HUES64 (cell line): ENCODE measurements around the gene VEGFA.

Experiments used
- H3K27ac ChIP-seq: 2 replicates; pipeline ENCODE4 v1.7.0; 2013; ENCODE audit warnings: low read depth, low read length, inconsistent platforms
- H3K27me3 ChIP-seq: 2 replicates; pipeline ENCODE4 v1.6.1; 2013; ENCODE audit warnings: mild to moderate bottlenecking, low read length; ENCODE audit not compliant: insufficient read depth
- H3K36me3 ChIP-seq: 2 replicates; pipeline ENCODE4 v1.6.1; 2013; ENCODE audit warnings: mild to moderate bottlenecking, low read length; ENCODE audit not compliant: insufficient read depth
- H3K4me1 ChIP-seq: 2 replicates; pipeline ENCODE4 v1.6.1; 2013; ENCODE audit warnings: mild to moderate bottlenecking, low read length, moderate library complexity; ENCODE audit not compliant: insufficient read depth
- H3K4me3 ChIP-seq: 2 replicates; pipeline ENCODE4 v1.5.1; 2013; ENCODE audit warnings: mild to moderate bottlenecking, low read length, moderate library complexity
- H3K9ac ChIP-seq: 2 replicates; pipeline ENCODE4 v1.6.1; 2013; ENCODE audit warnings: mild to moderate bottlenecking, low read depth, low read length
- H3K9me3 ChIP-seq: 2 replicates; pipeline ENCODE4 v1.6.1; 2013; ENCODE audit warnings: low read depth, low read length; ENCODE audit not compliant: insufficient read depth
- WGBS: fragments of 150-250, 120-280 bp; methylation state at CpG from one replicate; pipeline ENCODE4 v1.1.7; 2013; ENCODE audit warnings: missing lambda C conversion rate; 5-methylcytosine and 5-hydroxymethylcytosine counted together

VEGFA gene

DNA sequence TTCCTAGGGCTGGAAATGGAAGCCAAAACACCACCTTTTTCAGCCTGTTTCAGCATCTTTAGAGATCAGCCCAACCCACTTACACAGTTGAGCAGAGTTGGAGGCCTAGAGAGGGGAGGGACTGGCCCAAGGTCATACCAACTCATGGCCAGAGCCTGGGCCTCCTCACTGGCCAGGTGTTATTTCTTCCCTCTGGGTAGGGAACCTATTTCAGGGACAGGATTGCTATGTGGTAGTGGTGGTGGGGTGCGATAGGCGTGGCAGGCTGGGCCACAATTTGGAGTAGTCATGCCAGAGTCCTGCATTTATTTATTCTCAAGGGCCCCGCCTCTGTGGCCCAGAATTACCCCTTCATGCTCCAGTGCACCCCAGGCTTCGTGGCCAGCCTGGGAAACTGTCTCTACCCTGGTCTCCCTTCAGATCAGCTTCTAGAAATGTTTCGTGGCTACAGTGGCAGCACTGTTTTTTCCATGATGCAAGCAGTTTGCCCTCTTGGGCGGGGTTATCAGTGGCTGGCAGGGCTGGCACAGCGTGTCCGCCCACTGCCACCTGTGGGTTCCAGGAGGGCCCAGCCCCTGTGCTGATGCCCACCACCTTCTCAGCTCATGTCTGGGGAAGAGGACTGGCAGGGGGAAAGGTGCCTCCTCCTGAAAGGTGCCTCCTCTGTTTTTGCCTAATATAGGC is 6.2 kb downstream of the VEGFA start:
- H3K27ac ChIP-seq = no peak overlapping the region
- WGBS = 95% methylated on average over 8 of the region's 8 CpGs
- peaks cover 55% of the 10 kb centered on the region for H3K36me3 ChIP-seq

DNA sequence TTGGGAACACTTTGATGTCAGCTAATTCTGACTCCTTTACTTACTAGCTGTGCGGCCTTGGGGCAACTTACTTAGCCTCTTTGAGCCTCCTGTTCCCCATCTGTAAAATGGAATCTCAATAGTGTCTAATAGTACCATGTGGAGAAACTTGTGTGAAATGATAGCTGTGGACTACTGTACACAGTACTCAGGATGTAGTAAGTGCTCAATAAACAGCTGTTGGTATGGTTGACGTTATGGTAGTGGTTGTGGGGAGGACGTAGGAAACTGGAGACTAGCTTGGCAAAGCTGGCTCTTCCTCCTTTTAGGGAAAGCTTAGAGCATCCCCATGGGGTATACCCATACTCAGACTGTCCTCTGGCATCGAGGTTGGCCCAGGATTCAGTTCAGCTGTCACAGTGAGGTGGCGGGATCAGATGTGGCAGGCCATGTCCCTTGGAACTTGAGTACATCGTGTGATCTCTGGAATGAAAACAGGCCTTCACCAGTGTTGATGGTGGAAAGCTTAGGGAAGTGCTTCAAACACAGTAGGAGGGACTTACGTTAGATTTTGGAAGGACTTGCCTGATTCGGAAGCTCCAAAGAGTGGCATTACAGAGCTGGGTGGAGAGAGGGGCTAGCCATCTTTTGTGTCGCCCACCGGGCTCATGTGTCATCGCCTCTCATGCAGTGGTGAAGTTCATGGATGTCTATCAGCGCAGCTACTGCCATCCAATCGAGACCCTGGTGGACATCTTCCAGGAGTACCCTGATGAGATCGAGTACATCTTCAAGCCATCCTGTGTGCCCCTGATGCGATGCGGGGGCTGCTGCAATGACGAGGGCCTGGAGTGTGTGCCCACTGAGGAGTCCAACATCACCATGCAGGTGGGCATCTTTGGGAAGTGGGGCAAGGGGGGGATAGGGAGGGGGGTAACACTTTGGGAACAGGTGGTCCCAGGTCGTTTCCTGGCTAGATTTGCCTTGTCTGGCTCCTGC is 7.1 kb downstream of the VEGFA start:
- Histone ChIP-seq H3K4me1 (peaks cover 21% of the 10 kb centered on the region), H3K4me3 (no peak overlapping the region), H3K9me3 (no peaks in the 10 kb centered on the region), H3K27me3 (no peaks in the 10 kb centered on the region), H3K9ac (no peak overlapping the region), H3K36me3 (peaks cover 63% of the 10 kb centered on the region), H3K27ac (no peak overlapping the region)
- 88% methylated on average over 18 of the region's 18 CpGs for WGBS

More for the DNA sequence above, 6.2 kb downstream of the VEGFA start:
- no peaks in the 10 kb centered on the region for H3K9me3 ChIP-seq
- no peaks in the 10 kb centered on the region for H3K27me3 ChIP-seq
- H3K4me1 ChIP-seq = peaks cover 21% of the 10 kb centered on the region
- no peak overlapping the region for H3K4me3 ChIP-seq
- no peak overlapping the region for H3K9ac ChIP-seq

DNA sequence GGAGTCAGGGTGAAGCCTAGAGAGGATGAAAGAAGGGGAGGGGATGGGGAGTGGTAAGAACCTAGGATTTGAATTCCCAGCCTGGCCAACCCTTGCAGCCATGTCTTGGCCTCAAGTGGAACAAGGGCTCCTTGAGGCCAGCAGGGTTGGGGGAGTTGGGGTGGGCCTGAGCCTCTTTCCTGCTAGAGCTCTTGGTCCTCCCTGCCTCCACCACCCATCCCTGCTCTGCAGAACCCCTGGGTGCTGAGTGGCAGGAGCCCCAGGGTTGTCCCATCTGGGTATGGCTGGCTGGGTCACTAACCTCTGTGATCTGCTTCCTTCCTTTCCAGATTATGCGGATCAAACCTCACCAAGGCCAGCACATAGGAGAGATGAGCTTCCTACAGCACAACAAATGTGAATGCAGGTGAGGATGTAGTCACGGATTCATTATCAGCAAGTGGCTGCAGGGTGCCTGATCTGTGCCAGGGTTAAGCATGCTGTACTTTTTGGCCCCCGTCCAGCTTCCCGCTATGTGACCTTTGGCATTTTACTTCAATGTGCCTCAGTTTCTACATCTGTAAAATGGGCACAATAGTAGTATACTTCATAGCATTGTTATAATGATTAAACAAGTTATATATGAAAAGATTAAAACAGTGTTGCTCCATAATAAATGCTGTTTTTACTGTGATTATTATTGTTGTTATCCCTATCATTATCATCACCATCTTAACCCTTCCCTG is 8.3 kb downstream of the VEGFA start:
- no peak overlapping the region for H3K4me3 ChIP-seq
- WGBS = 96% methylated on average over 4 of the region's 4 CpGs
- H3K27me3 ChIP-seq = no peaks in the 10 kb centered on the region
- no peak overlapping the region for H3K9ac ChIP-seq
- no peaks in the 10 kb centered on the region for H3K9me3 ChIP-seq
- peaks cover 21% of the 10 kb centered on the region for H3K4me1 ChIP-seq
- H3K27ac ChIP-seq = no peak overlapping the region
- H3K36me3 ChIP-seq = peaks cover 75% of the 10 kb centered on the region

DNA sequence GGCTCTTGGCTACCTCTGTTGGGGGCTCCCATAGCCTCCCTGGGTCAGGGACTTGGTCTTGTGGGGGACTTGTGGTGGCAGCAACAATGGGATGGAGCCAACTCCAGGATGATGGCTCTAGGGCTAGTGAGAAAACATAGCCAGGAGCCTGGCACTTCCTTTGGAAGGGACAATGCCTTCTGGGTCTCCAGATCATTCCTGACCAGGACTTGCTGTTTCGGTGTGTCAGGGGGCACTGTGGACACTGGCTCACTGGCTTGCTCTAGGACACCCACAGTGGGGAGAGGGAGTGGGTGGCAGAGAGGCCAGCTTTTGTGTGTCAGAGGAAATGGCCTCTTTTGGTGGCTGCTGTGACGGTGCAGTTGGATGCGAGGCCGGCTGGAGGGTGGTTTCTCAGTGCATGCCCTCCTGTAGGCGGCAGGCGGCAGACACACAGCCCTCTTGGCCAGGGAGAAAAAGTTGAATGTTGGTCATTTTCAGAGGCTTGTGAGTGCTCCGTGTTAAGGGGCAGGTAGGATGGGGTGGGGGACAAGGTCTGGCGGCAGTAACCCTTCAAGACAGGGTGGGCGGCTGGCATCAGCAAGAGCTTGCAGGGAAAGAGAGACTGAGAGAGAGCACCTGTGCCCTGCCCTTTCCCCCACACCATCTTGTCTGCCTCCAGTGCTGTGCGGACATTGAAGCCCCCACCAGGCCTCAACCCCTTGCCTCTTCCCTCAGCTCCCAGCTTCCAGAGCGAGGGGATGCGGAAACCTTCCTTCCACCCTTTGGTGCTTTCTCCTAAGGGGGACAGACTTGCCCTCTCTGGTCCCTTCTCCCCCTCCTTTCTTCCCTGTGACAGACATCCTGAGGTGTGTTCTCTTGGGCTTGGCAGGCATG is 9.2 kb downstream of the VEGFA start:
- WGBS = 91% methylated on average over 12 of the region's 12 CpGs
- Histone ChIP-seq H3K27ac (no peak overlapping the region), H3K36me3 (peaks cover 85% of the 10 kb centered on the region)

DNA sequence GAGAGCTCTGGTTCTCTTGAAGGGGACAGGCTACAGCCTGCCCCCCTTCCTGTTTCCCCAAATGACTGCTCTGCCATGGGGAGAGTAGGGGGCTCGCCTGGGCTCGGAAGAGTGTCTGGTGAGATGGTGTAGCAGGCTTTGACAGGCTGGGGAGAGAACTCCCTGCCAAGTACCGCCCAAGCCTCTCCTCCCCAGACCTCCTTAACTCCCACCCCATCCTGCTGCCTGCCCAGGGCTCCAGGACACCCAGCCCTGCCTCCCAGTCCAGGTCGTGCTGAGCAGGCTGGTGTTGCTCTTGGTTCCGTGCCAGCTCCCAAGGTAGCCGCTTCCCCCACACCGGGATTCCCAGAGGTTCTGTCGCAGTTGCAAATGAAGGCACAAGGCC is 9.8 kb downstream of the VEGFA start:
- no peak overlapping the region for H3K4me3 ChIP-seq
- H3K36me3 ChIP-seq = peaks cover 91% of the 10 kb centered on the region
- H3K27me3 ChIP-seq = no peaks in the 10 kb centered on the region
- H3K27ac ChIP-seq = no peak overlapping the region
- peaks cover 10% of the 10 kb centered on the region for H3K4me1 ChIP-seq
- 93% methylated on average over 8 of the region's 8 CpGs for WGBS
- H3K9ac ChIP-seq = no peak overlapping the region
- H3K9me3 ChIP-seq = no peaks in the 10 kb centered on the region

More for the DNA sequence above, 9.2 kb downstream of the VEGFA start:
- Histone ChIP-seq H3K9ac (no peak overlapping the region), H3K4me1 (peaks cover 15% of the 10 kb centered on the region), H3K9me3 (no peaks in the 10 kb centered on the region), H3K4me3 (no peak overlapping the region), H3K27me3 (no peaks in the 10 kb centered on the region)

DNA sequence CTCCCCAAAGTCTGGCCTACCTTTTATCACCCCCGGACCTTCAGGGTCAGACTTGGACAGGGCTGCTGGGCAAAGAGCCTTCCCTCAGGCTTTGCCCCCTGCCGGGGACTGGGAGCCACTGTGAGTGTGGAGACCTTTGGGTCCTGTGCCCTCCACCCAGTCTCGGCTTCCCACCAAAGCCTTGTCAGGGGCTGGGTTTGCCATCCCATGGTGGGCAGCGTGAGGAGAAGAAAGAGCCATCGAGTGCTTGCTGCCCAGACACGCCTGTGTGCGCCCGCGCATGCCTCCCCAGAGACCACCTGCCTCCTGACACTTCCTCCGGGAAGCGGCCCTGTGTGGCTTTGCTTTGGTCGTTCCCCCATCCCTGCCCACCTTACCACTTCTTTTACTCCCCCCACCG is 10.3 kb downstream of the VEGFA start:
- WGBS = 94% methylated on average over 13 of the region's 13 CpGs
- Histone ChIP-seq H3K4me1 (peaks cover 6% of the 10 kb centered on the region; the same call in 1 of the 2 replicates), H3K27me3 (no peaks in the 10 kb centered on the region), H3K36me3 (peaks cover 95% of the 10 kb centered on the region), H3K27ac (no peak overlapping the region), H3K9me3 (no peaks in the 10 kb centered on the region), H3K9ac (no peak overlapping the region), H3K4me3 (no peak overlapping the region)

DNA sequence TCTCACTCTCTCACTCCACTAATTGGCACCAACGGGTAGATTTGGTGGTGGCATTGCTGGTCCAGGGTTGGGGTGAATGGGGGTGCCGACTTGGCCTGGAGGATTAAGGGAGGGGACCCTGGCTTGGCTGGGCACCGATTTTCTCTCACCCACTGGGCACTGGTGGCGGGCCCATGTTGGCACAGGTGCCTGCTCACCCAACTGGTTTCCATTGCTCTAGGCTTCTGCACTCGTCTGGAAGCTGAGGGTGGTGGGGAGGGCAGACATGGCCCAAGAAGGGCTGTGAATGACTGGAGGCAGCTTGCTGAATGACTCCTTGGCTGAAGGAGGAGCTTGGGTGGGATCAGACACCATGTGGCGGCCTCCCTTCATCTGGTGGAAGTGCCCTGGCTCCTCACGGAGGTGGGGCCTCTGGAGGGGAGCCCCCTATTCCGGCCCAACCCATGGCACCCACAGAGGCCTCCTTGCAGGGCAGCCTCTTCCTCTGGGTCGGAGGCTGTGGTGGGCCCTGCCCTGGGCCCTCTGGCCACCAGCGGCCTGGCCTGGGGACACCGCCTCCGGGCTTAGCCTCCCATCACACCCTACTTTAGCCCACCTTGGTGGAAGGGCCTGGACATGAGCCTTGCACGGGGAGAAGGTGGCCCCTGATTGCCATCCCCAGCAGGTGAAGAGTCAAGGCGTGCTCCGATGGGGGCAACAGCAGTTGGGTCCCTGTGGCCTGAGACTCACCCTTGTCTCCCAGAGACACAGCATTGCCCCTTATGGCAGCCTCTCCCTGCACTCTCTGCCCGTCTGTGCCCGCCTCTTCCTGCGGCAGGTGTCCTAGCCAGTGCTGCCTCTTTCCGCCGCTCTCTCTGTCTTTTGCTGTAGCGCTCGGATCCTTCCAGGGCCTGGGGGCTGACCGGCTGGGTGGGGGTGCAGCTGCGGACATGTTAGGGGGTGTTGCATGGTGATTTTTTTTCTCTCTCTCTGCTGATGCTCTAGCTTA is 11.2 kb downstream of the VEGFA start:
- H3K36me3 ChIP-seq = peaks cover 97% of the 10 kb centered on the region
- 90% methylated on average over 23 of the region's 24 CpGs for WGBS

DNA sequence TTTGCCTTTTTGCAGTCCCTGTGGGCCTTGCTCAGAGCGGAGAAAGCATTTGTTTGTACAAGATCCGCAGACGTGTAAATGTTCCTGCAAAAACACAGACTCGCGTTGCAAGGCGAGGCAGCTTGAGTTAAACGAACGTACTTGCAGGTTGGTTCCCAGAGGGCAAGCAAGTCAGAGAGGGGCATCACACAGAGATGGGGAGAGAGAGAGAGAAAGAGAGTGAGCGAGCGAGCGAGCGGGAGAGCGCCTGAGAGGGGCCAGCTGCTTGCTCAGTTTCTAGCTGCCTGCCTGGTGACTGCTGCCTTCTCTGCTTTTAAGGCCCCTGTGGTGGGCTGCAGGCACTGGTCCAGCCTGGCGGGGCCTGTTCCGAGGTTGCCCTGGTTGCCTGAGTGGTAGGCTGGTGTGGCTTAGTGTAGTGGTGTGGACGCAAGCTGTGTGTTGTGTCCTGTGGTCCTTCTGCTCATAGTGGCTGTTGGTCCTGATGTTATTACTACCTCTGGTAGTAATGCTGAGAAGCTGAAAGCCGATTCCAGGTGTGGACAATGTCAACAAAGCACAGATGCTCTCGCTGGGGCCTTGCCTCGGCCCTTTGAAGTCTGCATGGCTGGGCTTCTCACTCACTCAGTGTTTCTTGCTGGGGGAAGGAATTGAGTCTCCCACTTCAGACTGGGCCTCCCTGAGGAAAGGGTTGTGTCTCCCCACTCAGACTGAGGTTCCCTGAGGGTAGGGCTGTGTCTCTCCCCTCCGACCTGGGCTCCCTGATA is 12.1 kb downstream of the VEGFA start:
- 93% methylated on average over 20 of the region's 20 CpGs for WGBS
- Histone ChIP-seq H3K9ac (no peak overlapping the region), H3K9me3 (no peaks in the 10 kb centered on the region), H3K4me3 (no peak overlapping the region), H3K27me3 (no peaks in the 10 kb centered on the region), H3K4me1 (no peaks in the 10 kb centered on the region), H3K27ac (no peak overlapping the region), H3K36me3 (peaks cover 88% of the 10 kb centered on the region)

More for the DNA sequence above, 11.2 kb downstream of the VEGFA start:
- Histone ChIP-seq H3K9ac (no peak overlapping the region), H3K4me3 (no peak overlapping the region), H3K27me3 (no peaks in the 10 kb centered on the region), H3K9me3 (no peaks in the 10 kb centered on the region), H3K27ac (no peak overlapping the region), H3K4me1 (no peaks in the 10 kb centered on the region)

DNA sequence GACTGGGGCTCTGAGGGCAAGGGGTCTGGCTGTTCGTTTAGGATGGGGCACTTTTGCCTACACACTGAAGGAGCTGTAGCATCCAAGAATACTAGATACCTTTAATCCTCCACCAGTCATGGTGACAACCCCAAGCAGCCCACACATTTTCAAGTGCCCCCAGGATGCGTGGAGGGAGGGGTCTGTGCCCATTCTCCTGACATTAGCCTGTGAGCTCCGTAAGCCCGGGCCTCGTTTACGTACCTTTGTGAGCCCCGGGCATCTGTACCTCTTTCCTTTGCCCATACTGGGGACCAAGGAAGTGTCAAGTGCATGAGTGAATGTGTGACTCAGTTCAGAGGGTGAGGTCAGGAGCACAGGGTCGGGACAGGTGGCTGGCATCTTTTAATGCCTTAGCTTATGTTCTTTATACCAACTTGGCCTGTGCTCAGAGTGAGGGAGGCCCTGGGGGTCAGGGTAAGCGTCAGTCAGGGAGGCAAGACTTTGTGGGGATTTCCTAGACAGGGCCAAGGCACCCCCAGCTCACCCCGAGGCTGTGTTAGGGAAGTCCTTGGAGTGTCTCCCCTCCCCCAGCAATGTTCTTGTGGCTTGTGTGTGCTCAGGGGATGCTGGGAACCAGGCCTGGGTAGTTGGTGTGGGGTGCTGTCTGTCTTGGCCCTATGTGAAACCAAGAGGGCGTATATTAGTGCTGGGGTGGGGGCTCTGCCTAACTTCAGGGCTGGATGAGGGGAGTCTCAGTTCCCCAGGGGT is 12.9 kb downstream of the VEGFA start:
- WGBS = 94% methylated on average over 11 of the region's 11 CpGs
- H3K9ac ChIP-seq = no peak overlapping the region
- no peak overlapping the region for H3K27ac ChIP-seq
- H3K9me3 ChIP-seq = no peaks in the 10 kb centered on the region
- H3K4me3 ChIP-seq = no peak overlapping the region
- peaks cover 80% of the 10 kb centered on the region for H3K36me3 ChIP-seq
- no peaks in the 10 kb centered on the region for H3K27me3 ChIP-seq
- no peaks in the 10 kb centered on the region for H3K4me1 ChIP-seq
